GM19452 (cell line): ENCODE data around the gene SPRY4.
"Not testable (repeated sequence)": the region's sequence is repeated elsewhere in the genome, so short reads cannot be mapped to it uniquely, and the experiment has no call there.

Source experiments
- ATAC-seq: cut with Tn5 transposase; IDR thresholded peaks from one replicate; pipeline ENCODE4 v1.9.1; 2021; ENCODE audit not compliant: unreplicated experiment

Gene SPRY4

GRCh38 chr5:142295960-142296860, 28.6 kb downstream of the SPRY4 start:
- no peak for ATAC-seq

- no peak for ATAC-seq
These were observed 29.6 kb downstream of the SPRY4 start for GRCh38 chr5:142295084-142295758.

- ATAC-seq: no peak
These were observed 31.3 kb downstream of the SPRY4 start for GRCh38 chr5:142293486-142293885.

- ATAC-seq: no peak
These were observed 32.0 kb downstream of the SPRY4 start for GRCh38 chr5:142292808-142293207.

GRCh38 chr5:142292249-142292648, 32.6 kb downstream of the SPRY4 start:
- ATAC-seq: no peak

GRCh38 chr5:142290577-142291299, 34.1 kb downstream of the SPRY4 start:
- no peak for ATAC-seq

GRCh38 chr5:142289708-142290576, 34.9 kb downstream of the SPRY4 start:
- ATAC-seq: no peak

- peak; percentile 71 for ATAC-seq
These were observed 36.9 kb downstream of the SPRY4 start for GRCh38 chr5:142287973-142288313.

- ATAC-seq: peak; percentile 58
These were observed 37.5 kb downstream of the SPRY4 start for GRCh38 chr5:142287096-142287972.

GRCh38 chr5:142286111-142286510, 38.7 kb downstream of the SPRY4 start:
- no peak for ATAC-seq

- ATAC-seq: no peak
These were observed 41.5 kb downstream of the SPRY4 start for GRCh38 chr5:142283304-142283703.

- ATAC-seq: no peak
These were observed 42.9 kb downstream of the SPRY4 start for GRCh38 chr5:142281966-142282365.

- ATAC-seq: no peak
These were observed 43.8 kb downstream of the SPRY4 start for GRCh38 chr5:142281008-142281367.

- no peak for ATAC-seq
These were observed 44.5 kb downstream of the SPRY4 start for GRCh38 chr5:142280066-142281007.

GRCh38 chr5:142278627-142279026, 46.2 kb downstream of the SPRY4 start:
- no peak for ATAC-seq

- ATAC-seq: no peak
These were observed 47.0 kb downstream of the SPRY4 start for GRCh38 chr5:142277796-142278195.

GRCh38 chr5:142276517-142276916, 48.3 kb downstream of the SPRY4 start:
- ATAC-seq: no peak

GRCh38 chr5:142275496-142275895, 49.3 kb downstream of the SPRY4 start:
- ATAC-seq: no peak

GRCh38 chr5:142272596-142272995, 52.2 kb downstream of the SPRY4 start:
- ATAC-seq: not testable (repeated sequence)
